Activated T-cell treated with anti-CD3 and anti-CD28 coated beads, Interleukin-2, amount 50 U/mL, for 1 hour (primary cell): ENCODE data around the gene ZNF862.
"Not testable (repeated sequence)": the region's sequence is repeated elsewhere in the genome, so short reads cannot be mapped to it uniquely, and the experiment has no call there.

ENCODE experiments used
- DNase-seq: peaks from one replicate; pipeline ENCODE4 v3.0.0-alpha.2; 2020

The ZNF862 gene

DNA sequence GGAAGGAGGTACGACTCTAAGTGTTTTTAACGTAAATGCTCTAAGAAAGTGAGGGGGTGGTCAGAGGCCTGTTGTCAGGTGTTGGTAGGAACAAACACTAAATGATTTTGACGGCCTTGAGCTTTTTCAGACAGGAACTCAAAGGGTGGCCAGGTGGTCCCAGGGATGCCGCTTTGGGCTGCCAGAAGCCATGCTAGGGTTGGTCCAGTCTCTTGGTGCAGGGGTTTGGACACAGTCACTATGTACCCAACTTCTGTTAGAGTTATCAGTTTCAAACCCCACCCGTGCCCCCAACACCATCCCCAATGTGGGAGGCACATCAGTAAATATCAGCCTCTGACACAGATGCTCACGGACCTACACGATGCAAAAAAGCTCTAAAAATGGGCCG, 44.9 kb downstream of the ZNF862 start:
- DNase-seq: no peak

DNA sequence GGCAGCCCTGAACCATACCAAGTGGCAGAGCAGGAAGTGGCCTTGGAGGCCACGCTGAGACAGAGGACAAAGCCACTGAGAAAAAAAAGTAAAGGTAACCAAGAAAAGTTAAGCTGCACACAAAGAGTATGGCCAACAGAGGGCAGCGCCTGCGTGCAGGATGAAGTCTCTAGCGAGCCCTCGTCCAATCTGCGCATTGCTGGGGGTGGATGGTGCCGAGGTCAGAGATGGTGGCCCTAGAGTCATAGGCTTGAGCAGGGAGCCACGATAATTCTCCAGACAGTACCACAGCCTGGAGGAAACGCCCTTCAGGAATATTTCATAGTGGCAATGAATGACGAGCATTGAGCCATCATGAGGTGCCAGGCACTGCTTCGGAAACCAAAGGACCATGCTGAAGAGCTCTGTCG, 45.3 kb downstream of the ZNF862 start:
- peak; percentile 52 for DNase-seq

DNA sequence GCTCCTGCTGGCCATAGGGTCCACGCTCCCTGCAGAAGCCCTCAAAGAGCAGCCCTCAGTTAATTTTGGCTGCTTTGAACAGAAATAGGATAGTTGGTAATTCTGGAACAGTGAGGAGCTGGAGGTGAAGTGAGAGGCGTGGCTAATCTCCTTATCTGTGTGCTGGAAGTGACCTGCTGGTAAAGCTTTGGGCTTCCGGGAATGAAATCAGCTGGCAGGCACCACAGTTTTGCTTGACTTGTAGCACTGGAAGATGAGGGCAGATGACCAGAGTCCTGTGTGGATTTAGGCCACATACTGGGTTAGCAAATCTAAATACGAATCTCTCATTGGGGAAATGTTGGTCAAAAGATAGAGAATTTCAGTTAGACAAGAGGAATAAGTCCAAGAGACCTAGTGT, 45.8 kb downstream of the ZNF862 start:
- no peak for DNase-seq

DNA sequence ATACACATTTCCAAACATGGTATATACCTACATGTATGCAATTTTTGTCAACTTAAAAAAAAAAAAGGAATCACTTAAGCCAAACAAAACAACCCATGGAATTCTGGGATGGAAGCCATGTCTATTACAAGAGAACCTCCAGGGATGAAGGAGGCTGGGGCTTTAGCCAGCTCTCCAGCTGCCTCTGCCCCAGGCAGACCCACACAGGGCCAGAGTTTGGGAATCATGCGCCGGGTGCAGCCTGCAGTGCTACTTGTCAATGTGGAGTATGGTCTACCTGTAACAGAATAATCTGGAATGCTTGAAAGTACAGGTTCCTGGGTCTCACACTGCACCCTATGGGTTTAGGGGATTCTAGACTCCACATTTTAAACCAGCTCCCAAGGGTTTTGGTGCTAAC, 46.4 kb downstream of the ZNF862 start:
- DNase-seq: no peak

DNA sequence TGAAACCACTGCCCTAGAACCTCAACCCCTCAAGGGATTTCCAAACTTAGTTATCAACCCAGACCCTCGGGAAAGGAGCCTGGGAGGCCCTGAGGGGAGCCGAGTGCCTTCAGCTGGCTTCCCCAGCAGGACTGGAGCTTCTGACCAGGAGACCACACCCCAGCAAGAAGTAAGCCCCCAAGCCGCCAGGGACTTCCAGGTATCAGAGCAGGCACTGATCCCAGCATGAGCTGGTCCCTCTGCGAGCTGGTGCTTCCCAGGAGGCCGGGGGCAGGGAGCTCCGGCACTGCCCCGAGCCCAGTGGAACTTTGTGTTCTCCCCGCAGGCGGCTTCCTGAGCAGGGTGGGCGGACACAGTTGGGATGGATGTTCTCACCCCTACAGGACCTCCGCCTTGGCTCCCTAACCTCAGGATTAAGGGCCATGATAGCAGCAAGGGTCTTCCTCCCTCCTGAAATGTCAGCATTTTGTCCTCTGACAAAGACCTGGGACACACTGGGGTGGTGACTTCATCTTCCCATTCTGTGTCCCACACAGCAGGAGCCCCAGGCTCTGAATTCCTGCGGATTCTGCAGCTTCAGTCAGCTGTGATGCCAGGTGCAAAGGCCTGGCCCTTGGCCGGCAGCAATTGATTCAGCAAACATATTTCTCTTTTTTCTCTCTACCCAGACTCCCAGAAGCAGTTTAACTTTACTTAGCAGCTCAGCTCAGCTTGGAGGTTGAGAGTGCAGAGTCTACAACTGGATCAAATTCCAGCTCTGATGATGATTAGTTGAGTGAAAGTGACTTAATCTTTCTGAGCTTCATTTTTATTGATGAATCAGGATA, 47.2 kb downstream of the ZNF862 start:
- DNase-seq: no peak

- DNase-seq: no peak
Observed at GRCh38 chr7:149886018-149886415, 47.8 kb downstream of the ZNF862 start.

DNA sequence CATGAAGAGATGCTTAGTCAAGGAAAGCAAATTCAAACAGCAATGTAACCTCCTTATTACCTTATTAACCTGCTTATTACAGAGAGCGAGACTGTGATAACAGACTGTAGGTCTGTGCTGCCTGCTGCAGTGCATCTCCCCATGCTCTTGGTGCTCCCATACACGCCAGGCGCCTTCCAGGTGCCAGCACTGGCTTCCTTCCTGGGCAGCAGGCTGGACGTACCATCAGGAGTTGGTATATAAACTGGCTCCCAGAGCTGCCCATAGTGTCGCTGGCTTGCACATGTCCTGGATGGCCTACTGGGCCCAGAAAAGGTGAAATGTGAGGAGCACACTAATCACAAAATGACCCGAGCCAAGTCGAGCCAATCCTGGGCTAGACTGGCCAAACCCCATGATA, 49.1 kb downstream of the ZNF862 start:
- no peak for DNase-seq

DNA sequence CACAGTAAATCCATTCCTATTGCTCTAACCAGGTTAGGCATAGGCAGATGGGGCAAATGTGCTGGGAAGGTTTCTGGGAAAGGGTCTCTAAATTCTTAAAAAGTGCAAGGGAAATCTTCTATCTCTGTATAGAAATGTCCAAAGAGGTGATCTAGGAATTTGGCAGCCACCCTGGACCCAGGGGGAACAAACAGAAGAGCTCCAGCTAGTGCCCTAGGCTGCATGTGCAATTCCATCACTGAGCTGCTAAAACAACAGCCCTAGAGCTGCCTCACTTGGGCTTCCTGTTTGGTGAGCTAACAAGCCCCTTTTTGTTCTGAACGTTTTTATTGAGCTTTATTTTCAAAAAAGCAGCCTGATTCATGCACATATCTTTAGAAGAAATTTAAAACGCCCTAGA, 52.5 kb downstream of the ZNF862 start:
- not testable (repeated sequence) for DNase-seq

DNA sequence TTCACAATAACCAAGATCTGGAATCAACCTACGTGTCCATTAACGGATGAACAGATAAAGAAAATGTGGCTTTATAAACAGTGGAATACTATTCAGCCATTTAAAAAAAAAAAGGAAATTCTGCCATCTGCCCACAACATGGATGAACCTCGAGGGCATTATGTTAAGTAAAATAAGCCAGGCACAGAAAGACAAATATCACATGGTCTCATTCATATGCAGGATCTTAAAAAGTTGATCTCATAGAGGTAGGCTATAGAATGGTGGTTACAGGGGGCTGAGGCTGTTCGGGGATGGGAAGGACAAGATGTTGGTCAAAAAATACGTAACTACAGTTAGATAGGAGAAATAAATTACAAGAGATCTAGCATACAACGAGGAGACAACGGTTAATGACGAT, 56.8 kb downstream of the ZNF862 start:
- DNase-seq: not testable (repeated sequence)

- DNase-seq: not testable (repeated sequence)
Observed at GRCh38 chr7:149907776-149908376, 69.7 kb downstream of the ZNF862 start.

DNA sequence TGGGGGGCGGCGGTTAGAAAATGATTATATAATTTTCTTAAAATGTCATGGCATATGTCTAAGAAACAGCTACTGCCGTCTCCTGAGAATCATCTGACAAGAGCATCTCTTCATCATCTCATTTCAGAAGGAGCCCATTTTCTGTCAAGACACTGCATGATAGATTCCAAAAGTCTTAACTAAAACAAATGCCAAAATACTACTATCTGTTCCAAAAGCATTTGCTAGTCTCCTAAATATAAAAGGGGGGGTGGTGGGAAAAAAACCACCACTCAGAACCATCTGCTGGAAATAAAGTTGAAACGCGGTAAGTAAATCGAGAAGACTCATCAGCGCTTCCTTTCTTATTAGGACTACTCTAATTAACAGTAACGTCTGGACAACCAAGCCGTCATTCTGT, 72.0 kb downstream of the ZNF862 start:
- not testable (repeated sequence) for DNase-seq

DNA sequence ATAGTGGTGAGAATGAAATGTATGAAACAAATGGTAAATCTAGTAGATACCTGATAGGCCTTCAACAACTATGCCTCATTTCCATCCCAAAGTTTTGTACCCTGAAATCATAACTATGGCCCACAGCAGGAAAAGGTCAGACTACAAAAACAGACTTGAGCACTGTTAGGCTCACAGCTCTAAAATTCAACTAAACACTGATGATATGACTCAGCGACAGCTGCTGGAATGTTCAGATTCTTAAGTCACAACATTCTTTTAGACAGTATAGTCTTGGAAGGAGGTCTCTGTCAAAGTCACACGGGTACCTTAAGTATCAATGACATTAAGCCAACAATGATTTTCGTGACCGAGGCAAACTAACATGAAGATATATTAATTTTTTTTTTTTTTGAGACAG, 74.0 kb downstream of the ZNF862 start:
- DNase-seq: not testable (repeated sequence)
